Fibroblast of villous mesenchyme (primary cell): ENCODE results near the gene GRN. TPM values are rescaled to one million over a fixed set of nuclear protein-coding genes. Genes with fewer than 3 reads are reported as not detected.
A peak's percentile ranks its signal among the peaks of the same experiment; 100 is the strongest.

Experiments
- DNase-seq: peaks from one replicate; pipeline ENCODE4 v3.0.0-alpha.2; 2010; ENCODE audit warnings: low read depth
- H3K4me3 ChIP-seq: 2 replicates; pipeline ENCODE4 v1.5.1; 2011; ENCODE audit warnings: low read depth, mild to moderate bottlenecking, low read length
- total RNA-seq: library from RNA; depleted of rRNA; stranded (reverse); fragments of >200 nt; gene quantifications from 2 replicates; pipeline ENCODE4 v1.2.3, GENCODE V29; 2012
- TF ChIP-seq, protein P1 (sequence below): IDR thresholded peaks from 2 replicates; pipeline ENCODE4 v1.5.1; 2012; ENCODE audit warnings: low read depth, mild to moderate bottlenecking, low read length; ENCODE audit not compliant: insufficient read depth

GRN gene
- total RNA-seq, 1 donor: 165 TPM

DNA sequence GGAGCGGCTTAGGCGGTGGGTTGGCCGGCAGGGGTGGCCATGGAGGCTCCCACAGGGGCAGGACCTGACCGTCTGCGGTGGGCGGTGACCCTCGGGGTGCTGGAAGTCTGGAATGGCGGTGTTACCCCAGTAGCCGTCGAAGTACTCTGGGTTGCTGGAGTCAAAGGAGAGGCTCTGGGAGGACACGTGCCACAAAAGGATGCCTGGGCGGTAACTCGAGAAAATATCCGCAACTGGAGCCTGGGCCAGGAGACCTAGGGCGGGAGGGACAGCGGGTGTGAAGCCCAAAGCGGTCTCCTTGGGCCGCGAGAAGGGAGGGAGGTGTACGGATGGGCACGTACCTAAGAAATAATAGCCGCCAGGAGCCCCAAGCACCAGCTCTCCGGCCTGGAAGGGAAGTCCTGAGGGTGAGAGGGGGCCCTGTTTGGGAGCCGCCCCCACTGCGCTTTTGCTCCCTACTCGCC is 39.8 kb downstream of the GRN start:
- TF ChIP-seq, protein P1, sequence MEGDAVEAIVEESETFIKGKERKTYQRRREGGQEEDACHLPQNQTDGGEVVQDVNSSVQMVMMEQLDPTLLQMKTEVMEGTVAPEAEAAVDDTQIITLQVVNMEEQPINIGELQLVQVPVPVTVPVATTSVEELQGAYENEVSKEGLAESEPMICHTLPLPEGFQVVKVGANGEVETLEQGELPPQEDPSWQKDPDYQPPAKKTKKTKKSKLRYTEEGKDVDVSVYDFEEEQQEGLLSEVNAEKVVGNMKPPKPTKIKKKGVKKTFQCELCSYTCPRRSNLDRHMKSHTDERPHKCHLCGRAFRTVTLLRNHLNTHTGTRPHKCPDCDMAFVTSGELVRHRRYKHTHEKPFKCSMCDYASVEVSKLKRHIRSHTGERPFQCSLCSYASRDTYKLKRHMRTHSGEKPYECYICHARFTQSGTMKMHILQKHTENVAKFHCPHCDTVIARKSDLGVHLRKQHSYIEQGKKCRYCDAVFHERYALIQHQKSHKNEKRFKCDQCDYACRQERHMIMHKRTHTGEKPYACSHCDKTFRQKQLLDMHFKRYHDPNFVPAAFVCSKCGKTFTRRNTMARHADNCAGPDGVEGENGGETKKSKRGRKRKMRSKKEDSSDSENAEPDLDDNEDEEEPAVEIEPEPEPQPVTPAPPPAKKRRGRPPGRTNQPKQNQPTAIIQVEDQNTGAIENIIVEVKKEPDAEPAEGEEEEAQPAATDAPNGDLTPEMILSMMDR: no peak
- no peak for DNase-seq
- H3K4me3 ChIP-seq: peak overlapping the region; percentile 70

DNA sequence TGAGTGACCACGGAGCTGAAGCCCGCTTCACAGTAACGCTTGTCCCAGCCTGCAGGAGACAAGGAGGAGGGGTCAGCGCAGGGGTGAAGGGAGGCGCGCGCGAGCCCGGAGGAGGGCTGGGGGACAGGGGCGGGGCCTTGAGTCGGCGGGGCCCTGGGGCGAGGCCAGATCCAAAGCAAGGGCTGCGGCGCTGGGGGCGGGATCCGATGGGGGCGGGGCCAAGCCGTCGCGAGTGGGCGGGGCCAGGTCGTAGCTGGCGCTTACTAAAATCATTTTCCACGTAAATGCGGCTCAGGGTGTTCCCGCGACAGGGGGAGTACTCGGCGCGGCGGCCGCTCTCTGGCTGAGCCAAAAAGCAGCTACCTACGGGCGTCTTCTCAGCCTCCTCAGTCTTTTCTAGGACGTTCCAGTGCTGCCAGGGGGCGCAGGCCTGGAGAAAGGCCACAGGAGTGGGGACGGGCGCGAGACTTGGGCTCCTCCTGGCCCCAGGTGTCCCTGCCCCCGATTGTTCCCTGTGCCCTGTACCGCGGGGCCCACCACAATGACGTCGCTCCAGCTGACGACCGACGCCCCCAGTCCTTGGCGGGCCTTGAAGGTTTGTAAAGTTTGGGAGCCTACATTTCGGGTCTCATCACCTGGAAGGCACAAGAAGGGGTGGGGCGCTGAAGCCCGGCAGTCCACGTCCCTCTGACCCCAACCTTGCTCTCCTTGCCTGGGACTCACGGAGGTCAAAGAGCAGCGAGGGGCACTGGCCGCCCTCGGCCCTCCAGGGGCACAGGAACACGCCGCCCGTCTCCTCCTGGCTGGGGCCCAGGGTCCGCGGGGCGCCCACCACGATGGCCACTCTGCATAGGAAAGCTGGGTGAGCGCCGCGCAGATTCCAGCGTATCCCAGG is 40.4 kb downstream of the GRN start:
- TF ChIP-seq, protein P1: peak; percentile 17
- peak; percentile 83 for DNase-seq
- H3K4me3 ChIP-seq: peak overlapping the region; percentile 70

DNA sequence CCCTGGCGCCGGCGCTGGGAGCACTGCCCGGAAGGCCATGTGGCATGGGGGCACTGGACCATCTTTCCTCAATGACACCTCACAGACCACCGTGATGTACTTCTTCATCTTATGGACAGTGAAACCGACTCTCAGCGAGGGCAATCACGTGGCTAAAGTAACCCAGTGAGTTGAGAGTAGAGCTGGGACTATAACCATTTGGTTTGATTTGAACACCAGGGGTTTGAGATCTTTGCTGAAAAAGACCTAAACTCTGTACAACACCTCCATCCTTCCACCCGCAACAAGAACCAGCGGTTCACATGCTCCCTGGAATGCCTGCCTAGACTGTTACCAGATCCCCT is 41.1 kb downstream of the GRN start:
- DNase-seq: no peak
- TF ChIP-seq, protein P1: no peak
- H3K4me3 ChIP-seq: peak overlapping the region; percentile 70

DNA sequence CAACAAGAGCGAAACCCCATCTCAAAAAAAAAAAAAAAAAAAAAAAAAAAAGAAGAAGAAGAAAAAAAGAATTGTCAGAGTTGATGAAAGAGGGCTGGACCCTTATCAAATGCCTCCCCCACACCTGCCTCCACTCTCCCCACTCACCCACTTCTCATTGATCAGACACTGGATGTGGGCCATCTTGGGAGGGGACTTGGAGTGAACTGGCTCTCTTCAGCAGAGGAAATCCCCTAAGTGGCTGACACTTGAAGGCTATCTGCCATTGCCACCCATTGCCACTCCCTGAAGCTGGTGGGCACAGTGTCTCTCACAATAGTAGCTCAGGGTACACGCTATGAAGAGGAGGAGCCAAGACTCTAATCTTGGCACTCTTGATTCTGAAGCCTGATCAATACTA is 42.7 kb downstream of the GRN start:
- no peak for DNase-seq
- TF ChIP-seq, protein P1: no peak
- H3K4me3 ChIP-seq: no peak overlapping the region

DNA sequence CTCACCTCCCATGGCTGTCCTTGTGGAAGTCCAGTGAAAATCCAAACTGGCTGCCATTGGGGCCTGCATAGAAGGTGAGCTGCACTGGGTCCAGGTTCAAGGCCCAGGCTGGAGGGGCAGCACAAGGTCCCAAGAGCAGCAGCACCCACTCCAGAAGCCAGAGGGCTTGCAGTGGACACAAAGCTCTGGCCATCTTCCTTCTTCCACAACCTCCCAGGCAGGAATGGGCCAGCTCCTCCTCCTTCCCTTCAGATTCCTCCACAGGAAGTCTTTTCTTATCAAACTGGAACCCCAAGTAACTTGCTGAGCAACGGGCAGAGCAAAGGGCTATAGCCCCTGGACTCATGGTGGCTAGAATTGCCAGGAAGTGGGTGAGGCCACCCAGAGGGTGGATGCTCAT is 44.2 kb downstream of the GRN start, which contains the start of gene ITGA2B:
TSS of gene ITGA2B (minus strand) at position 369 of the 400 bp plus-strand sequence. CDS start at position 193, 176 bp downstream.
- H3K4me3 ChIP-seq: no peak within 1 kb of the TSS
- DNase-seq: no peak
- TF ChIP-seq, protein P1: no peak

DNA sequence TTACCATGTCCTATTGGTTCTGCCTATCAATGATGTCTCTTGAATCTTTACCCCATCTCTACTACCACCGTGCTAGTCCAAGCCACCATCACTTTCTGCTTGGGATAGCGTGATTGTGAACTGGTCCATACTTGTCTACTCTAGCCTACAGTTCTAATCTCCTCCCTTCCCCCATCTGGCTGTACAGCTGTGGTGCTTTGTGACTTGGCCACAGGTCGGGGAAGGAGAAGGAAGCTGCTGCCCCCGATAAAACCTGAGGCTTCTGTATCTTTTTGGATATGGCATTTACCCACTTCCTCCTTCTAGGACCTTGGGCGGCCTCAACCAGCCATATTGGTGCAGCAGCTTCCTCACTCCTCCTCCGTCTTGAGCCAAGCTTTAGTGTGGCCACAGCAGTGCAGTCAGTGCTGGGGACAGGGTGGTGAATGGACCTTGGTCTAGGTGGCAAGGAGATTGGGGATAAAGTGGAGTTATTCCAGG is 44.7 kb downstream of the GRN start:
- H3K4me3 ChIP-seq: no peak overlapping the region
- TF ChIP-seq, protein P1: no peak
- no peak for DNase-seq
